NCI-H226 (cell line): ENCODE data around the gene CTU2.

Experiments used
- DNase-seq: peaks from one replicate; pipeline ENCODE4 v3.0.0-alpha.2; 2015

The CTU2 gene

GRCh38 chr16:88747588-88748301 is 41.4 kb downstream of the CTU2 start:
- peak; percentile 46 for DNase-seq

- no peak for DNase-seq
Measured at GRCh38 chr16:88748364-88748763, 42.1 kb downstream of the CTU2 start.

GRCh38 chr16:88749358-88749757 is 43.1 kb downstream of the CTU2 start:
- no peak for DNase-seq

GRCh38 chr16:88750854-88751253 is 44.6 kb downstream of the CTU2 start:
- no peak for DNase-seq

- no peak for DNase-seq
Measured at GRCh38 chr16:88752386-88753002, 46.2 kb downstream of the CTU2 start.

- no peak for DNase-seq
Measured at GRCh38 chr16:88753191-88753590, 46.9 kb downstream of the CTU2 start.

GRCh38 chr16:88753602-88754001 is 47.3 kb downstream of the CTU2 start:
- DNase-seq = no peak

- DNase-seq = no peak
Measured at GRCh38 chr16:88754109-88754911, 48.0 kb downstream of the CTU2 start.

- peak; percentile 48 for DNase-seq
Measured at GRCh38 chr16:88754912-88755744, 48.8 kb downstream of the CTU2 start.

- no peak for DNase-seq
Measured at GRCh38 chr16:88755745-88756443, 49.6 kb downstream of the CTU2 start.

GRCh38 chr16:88758227-88758943 is 52.1 kb downstream of the CTU2 start:
- no peak for DNase-seq

- DNase-seq = no peak
Measured at GRCh38 chr16:88758944-88759244, 52.6 kb downstream of the CTU2 start.

- no peak for DNase-seq
Measured at GRCh38 chr16:88759245-88759975, 53.1 kb downstream of the CTU2 start.

GRCh38 chr16:88759976-88760350 is 53.7 kb downstream of the CTU2 start:
- DNase-seq = no peak

GRCh38 chr16:88760424-88761142 is 54.3 kb downstream of the CTU2 start:
- DNase-seq = no peak

GRCh38 chr16:88761143-88761534 is 54.8 kb downstream of the CTU2 start:
- DNase-seq = no peak

GRCh38 chr16:88761830-88762229 is 55.5 kb downstream of the CTU2 start:
- DNase-seq = no peak

GRCh38 chr16:88762258-88762870 is 56.1 kb downstream of the CTU2 start:
- DNase-seq = no peak

GRCh38 chr16:88762941-88763340 is 56.6 kb downstream of the CTU2 start:
- no peak for DNase-seq

- no peak for DNase-seq
Measured at GRCh38 chr16:88763502-88764053, 57.3 kb downstream of the CTU2 start.
